ENCODE measurements around the gene SPTLC3.
"Not testable (repeated sequence)": the region's sequence is repeated elsewhere in the genome, so short reads cannot be mapped to it uniquely, and the experiment has no call there.

Gene SPTLC3

DNA sequence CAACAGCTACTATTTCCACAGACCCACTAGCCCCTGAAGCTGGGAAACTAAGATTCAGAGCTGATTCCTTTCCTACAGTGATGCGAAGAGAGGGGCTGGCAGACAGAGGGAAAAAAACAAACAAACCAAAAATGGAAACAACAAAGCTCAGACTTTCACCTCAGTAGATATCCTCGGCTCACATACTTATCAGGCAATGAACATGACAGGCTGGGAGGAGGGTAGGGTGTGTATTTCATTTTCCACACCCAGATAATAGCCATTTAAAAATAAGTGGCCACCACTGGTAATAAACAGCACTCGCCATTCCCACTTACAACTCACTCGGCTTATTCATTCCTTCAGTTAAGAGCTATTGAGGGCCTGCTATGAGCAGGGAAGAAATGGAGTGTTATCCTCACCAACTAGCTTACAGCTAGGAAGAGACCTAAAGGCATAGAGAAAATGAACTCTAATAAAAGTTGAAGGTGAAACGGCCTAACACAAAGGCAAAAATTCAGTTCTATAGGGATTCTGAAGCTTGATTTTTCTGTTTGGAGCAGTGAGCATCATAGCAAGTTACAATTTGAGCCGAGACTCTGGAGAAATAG is 32.0 kb upstream of the SPTLC3 start:
- no peak for DNase-seq (ENCODE audit: low read depth)
- H3K4me3 ChIP-seq (ENCODE audit: control insufficient read depth, low read depth, low read length), result no peak overlapping the region
- TF ChIP-seq, protein P1, sequence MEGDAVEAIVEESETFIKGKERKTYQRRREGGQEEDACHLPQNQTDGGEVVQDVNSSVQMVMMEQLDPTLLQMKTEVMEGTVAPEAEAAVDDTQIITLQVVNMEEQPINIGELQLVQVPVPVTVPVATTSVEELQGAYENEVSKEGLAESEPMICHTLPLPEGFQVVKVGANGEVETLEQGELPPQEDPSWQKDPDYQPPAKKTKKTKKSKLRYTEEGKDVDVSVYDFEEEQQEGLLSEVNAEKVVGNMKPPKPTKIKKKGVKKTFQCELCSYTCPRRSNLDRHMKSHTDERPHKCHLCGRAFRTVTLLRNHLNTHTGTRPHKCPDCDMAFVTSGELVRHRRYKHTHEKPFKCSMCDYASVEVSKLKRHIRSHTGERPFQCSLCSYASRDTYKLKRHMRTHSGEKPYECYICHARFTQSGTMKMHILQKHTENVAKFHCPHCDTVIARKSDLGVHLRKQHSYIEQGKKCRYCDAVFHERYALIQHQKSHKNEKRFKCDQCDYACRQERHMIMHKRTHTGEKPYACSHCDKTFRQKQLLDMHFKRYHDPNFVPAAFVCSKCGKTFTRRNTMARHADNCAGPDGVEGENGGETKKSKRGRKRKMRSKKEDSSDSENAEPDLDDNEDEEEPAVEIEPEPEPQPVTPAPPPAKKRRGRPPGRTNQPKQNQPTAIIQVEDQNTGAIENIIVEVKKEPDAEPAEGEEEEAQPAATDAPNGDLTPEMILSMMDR (conservative IDR thresholded peaks at IDR 0.05; ENCODE audit: control insufficient read depth, insufficient read depth, low read depth, low read length), result no peak

DNA sequence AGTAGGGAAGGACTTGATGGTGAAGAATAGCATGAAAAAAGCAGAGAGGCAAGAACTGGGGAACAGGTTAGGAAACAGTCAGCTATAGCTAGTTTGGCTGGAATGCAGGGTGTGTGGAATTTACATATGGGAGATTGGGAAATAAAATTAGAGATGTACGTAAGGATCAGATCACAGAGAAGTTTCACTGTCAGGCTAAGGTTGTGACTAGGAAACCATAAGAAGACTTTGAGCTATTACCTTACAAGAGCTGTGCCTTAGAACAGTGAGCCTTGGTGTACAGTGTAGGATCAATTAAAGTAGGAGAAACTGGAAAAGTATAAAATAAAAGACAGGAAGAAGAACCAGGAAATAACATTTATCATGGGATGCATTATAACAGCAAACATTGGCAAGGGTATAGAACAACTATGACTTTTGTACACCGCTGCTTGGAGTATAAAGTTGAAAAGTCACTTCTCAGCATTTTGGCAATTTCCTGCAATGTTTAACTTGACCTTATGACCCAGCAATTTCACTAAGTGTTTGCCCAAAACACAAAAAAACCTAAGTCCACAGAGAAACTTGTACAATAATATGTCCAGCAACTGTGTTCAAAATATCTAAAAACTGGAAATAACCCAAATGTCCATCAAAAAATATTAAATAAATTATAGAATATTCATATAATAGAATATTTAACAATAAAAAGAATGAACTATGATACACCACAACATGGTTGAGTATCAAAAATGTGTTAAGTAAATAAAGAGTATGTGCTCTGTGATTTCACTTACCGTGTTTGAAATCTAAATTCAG is 31.2 kb upstream of the SPTLC3 start:
- DNase-seq (ENCODE audit: low read depth), result no peak
- TF ChIP-seq, protein P1 (conservative IDR thresholded peaks at IDR 0.05; ENCODE audit: control insufficient read depth, insufficient read depth, low read depth, low read length), result no peak
- no peak overlapping the region for H3K4me3 ChIP-seq (ENCODE audit: control insufficient read depth, low read depth, low read length)

DNA sequence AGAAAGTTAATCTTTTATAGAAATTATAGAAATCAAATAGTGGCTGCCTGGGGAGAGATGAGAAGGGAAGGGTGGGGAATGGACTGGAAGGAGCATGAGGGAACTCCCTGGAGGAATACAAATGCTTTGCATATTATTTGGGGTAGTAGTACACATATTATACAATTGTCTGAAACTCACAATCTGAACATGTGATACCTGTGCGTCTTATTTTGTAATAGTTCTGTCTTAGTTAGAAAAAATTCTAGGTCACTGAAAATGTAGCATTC is 30.7 kb upstream of the SPTLC3 start:
- no peak for DNase-seq (ENCODE audit: low read depth)
- H3K4me3 ChIP-seq (ENCODE audit: control insufficient read depth, low read depth, low read length), result no peak overlapping the region
- TF ChIP-seq, protein P1 (conservative IDR thresholded peaks at IDR 0.05; ENCODE audit: control insufficient read depth, insufficient read depth, low read depth, low read length), result no peak

DNA sequence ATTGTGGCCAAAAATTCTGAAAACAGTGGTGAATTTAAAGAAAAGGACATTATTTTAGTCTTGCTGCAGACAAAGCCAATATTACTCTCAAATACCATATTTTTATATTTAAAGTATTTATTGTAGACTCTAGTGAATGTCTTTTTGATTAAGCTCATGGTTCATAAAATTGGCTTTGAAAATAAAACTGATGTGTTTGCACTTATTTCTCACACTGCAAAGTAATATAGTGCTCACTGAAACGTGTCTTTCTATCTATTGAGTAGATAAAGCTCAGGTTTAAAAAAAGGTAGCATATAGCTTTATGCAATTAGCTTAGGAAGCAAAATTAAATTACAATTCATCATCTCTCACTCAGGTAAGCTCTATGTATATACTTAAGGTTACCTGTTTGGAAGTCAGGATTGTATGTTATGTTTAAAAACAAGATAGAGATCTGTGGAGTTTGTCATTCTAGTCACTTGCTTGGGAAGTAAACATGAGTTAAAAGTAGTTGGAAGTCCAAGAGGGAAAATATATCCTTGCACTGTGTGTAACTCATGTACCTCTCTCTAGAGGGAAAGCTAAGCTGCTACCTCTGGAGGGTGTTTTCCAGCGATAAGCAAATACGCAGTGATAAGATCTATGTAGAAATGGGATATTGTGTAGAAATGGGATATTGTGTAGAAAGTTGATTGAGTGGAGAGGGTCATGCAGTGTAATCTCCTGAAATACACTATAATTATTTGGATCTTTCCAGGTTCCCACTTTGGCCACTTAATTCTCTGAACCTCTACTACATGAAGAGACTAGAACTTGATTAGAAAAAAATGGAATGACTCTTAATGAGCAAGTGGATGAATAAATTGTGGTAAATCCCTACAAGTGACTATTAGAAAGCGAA is 29.9 kb upstream of the SPTLC3 start:
- TF ChIP-seq, protein P1 (conservative IDR thresholded peaks at IDR 0.05; ENCODE audit: control insufficient read depth, insufficient read depth, low read depth, low read length), result no peak

DNA sequence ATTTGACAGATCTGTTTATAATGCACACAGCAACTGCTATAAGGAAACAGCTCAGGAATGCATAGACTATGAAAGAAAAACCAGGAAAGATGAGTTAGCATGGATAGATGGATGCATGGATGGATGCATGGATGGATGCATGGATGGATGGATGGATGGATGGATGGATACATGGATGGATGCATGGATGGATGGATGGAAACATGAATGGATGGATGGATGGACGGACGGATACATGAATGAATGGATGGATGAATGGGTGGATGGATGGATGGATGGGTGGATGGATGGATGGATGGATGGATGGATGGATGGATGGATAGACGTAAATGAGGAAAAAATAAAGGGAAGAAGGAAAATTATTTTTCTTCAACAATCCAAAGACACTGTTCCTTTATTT is 29.1 kb upstream of the SPTLC3 start:
- H3K4me3 ChIP-seq (ENCODE audit: control insufficient read depth, low read depth, low read length), result not testable (repeated sequence)

More for the DNA sequence above, 29.9 kb upstream of the SPTLC3 start:
- H3K4me3 ChIP-seq (ENCODE audit: control insufficient read depth, low read depth, low read length), result no peak overlapping the region
- DNase-seq (ENCODE audit: low read depth), result no peak

DNA sequence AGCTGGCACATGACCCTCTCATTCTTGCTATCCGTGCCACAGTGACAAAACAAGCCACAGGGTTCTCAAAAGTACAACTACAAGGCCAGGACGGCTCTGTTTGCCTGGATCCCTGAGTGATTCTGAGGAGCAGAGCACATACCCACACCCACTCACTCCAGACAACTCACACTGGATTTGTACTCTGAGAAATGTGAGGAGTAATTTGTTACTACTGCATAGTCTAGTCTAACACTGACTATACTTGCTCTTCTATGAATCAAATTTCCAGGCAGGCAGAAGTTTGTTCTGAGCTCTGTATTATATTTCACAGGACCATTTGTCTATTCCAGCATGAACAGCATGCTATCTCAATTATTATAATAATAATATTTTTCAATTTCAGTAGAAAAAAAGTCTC is 26.7 kb upstream of the SPTLC3 start:
- TF ChIP-seq, protein P1 (conservative IDR thresholded peaks at IDR 0.05; ENCODE audit: control insufficient read depth, insufficient read depth, low read depth, low read length), result no peak
- H3K4me3 ChIP-seq (ENCODE audit: control insufficient read depth, low read depth, low read length), result no peak overlapping the region
- DNase-seq (ENCODE audit: low read depth), result no peak

More for the DNA sequence above, 29.1 kb upstream of the SPTLC3 start:
- DNase-seq (ENCODE audit: low read depth), result not testable (repeated sequence)

Measured in fibroblast of mammary gland (primary cell).